WTC11 (cell line): Measurements from ENCODE around the gene MN1. TPM values are rescaled to one million over a fixed set of nuclear protein-coding genes. Genes with fewer than 3 reads are reported as not detected.

Experiments used
- ATAC-seq: fragments of 200-7000 bp; cut with Tn5 transposase; 2 replicates; pipeline ENCODE4 v1.10.0; 2021; ENCODE audit warnings: mild to moderate bottlenecking, moderate library complexity
- CTCF ChIA-PET: fragments of 300-600 bp; sonication (Branson Sonifier 250); formaldehyde crosslinking; loops from one replicate; lab custom pipeline; 2021; ENCODE audit warnings: antibody characterized with exemption; lab: Charles Lee
- POLR2A ChIA-PET: fragments of 350-600 bp; sonication (Branson Sonifier 250); formaldehyde crosslinking; loops from one replicate; lab custom pipeline; 2021; ENCODE audit warnings: antibody characterized with exemption; lab: Charles Lee
- DNase-seq: peaks from one replicate; pipeline ENCODE4 v3.0.0; 2021; ENCODE audit warnings: low spot score
- H3K27ac Mint-ChIP-seq: 2 replicates; pipeline ENCODE4 v1.8.0; 2021; ENCODE audit warnings: mixed read lengths
- H3K27me3 Mint-ChIP-seq: 2 replicates; pipeline ENCODE4 v1.8.0; 2021; ENCODE audit warnings: low read depth, mild to moderate bottlenecking, moderate library complexity, mixed read lengths
- H3K36me3 Mint-ChIP-seq: 2 replicates; pipeline ENCODE4 v1.8.0; 2021; ENCODE audit warnings: mixed read lengths
- H3K4me1 Mint-ChIP-seq: 2 replicates; pipeline ENCODE4 v1.8.0; 2022; ENCODE audit warnings: mixed read lengths
- H3K4me3 Mint-ChIP-seq: 2 replicates; pipeline ENCODE4 v1.8.0; 2021; ENCODE audit warnings: mild to moderate bottlenecking, moderate library complexity, mixed read lengths
- H3K9me3 Mint-ChIP-seq: 2 replicates; pipeline ENCODE4 v1.8.0; 2021; ENCODE audit warnings: mixed read lengths
- ATF2 ChIP-seq: sonication (generic); formaldehyde crosslinking; IDR thresholded peaks from 2 replicates; pipeline ENCODE4 v1.8.1; 2022; ENCODE audit warnings: low read depth, missing genetic modification reagents, borderline replicate concordance
- ERG ChIP-seq: fragments of 250-450 bp; sonication (Bioruptor Pico); IDR thresholded peaks from 2 replicates; pipeline ENCODE4 v1.8.0; 2021; ENCODE audit warnings: mild to moderate bottlenecking
- ETV6 ChIP-seq: sonication (generic); formaldehyde crosslinking; IDR thresholded peaks from 2 replicates; pipeline ENCODE4 v1.8.1; 2022; ENCODE audit warnings: mild to moderate bottlenecking, missing genetic modification reagents
- FOXJ3 ChIP-seq: sonication (generic); formaldehyde crosslinking; IDR thresholded peaks from 2 replicates; pipeline ENCODE4 v1.9.0; 2021; ENCODE audit warnings: missing genetic modification reagents, mild to moderate bottlenecking, borderline replicate concordance
- FOXK1 ChIP-seq: sonication (generic); formaldehyde crosslinking; IDR thresholded peaks from 2 replicates; pipeline ENCODE4 v1.8.0; 2022; ENCODE audit warnings: mild to moderate bottlenecking, moderate library complexity, missing genetic modification reagents
- GABPB1 ChIP-seq: sonication (generic); formaldehyde crosslinking; IDR thresholded peaks from 2 replicates; pipeline ENCODE4 v1.8.1; 2023; ENCODE audit warnings: mild to moderate bottlenecking, missing genetic modification reagents
- JUN ChIP-seq: sonication (generic); formaldehyde crosslinking; IDR thresholded peaks from 2 replicates; pipeline ENCODE4 v1.8.0; 2023; ENCODE audit warnings: mild to moderate bottlenecking, missing genetic modification reagents
- MAX ChIP-seq: sonication (generic); formaldehyde crosslinking; IDR thresholded peaks from 2 replicates; pipeline ENCODE4 v1.8.0; 2022; ENCODE audit warnings: mild to moderate bottlenecking, missing genetic modification reagents
- MXD4 ChIP-seq: fragments of 250-450 bp; sonication (Bioruptor Pico); IDR thresholded peaks from 2 replicates; pipeline ENCODE4 v1.8.0; 2021; ENCODE audit warnings: mild to moderate bottlenecking, moderate library complexity, borderline replicate concordance
- NR2C2 ChIP-seq: sonication (generic); formaldehyde crosslinking; IDR thresholded peaks from 2 replicates; pipeline ENCODE4 v1.8.0; 2022; ENCODE audit warnings: mild to moderate bottlenecking, missing genetic modification reagents
- NR3C1 ChIP-seq: sonication (generic); formaldehyde crosslinking; conservative IDR thresholded peaks from 2 replicates; pipeline ENCODE4 v1.8.1; 2023; ENCODE audit warnings: low read depth, mild to moderate bottlenecking, missing genetic modification reagents
- PRRX2 ChIP-seq: fragments of 250-450 bp; sonication (Bioruptor Pico); IDR thresholded peaks from 2 replicates; pipeline ENCODE4 v1.8.0; 2021; ENCODE audit warnings: mild to moderate bottlenecking
- SMAD4 ChIP-seq: sonication (generic); formaldehyde crosslinking; IDR thresholded peaks from 2 replicates; pipeline ENCODE4 v1.8.0; 2022; ENCODE audit warnings: mild to moderate bottlenecking, missing genetic modification reagents
- SOX15 ChIP-seq: fragments of 250-450 bp; sonication (Bioruptor Pico); IDR thresholded peaks from 2 replicates; pipeline ENCODE4 v1.9.0; 2021; ENCODE audit warnings: mild to moderate bottlenecking
- TEAD1 ChIP-seq: sonication (generic); formaldehyde crosslinking; IDR thresholded peaks from 2 replicates; pipeline ENCODE4 v1.8.0; 2022; ENCODE audit warnings: mild to moderate bottlenecking, missing genetic modification reagents
- TP53 ChIP-seq: sonication (generic); formaldehyde crosslinking; IDR thresholded peaks from 2 replicates; pipeline ENCODE4 v1.8.1; 2023; ENCODE audit warnings: mild to moderate bottlenecking, missing genetic modification reagents
- ZNF263 ChIP-seq: sonication (generic); formaldehyde crosslinking; IDR thresholded peaks from 2 replicates; pipeline ENCODE4 v1.8.1; 2022; ENCODE audit warnings: low read depth, mild to moderate bottlenecking, moderate library complexity, missing genetic modification reagents
- ZNF671 ChIP-seq: fragments of 250-450 bp; sonication (Bioruptor Pico); IDR thresholded peaks from 2 replicates; pipeline ENCODE4 v1.8.0; 2021; ENCODE audit warnings: mild to moderate bottlenecking
- total RNA-seq: library from RNA; stranded (reverse); gene quantifications from 3 replicates; pipeline ENCODE4 v1.2.3, GENCODE V29; 2021
- TF ChIP-seq, protein P1 (sequence below): fragments of 250-450 bp; sonication (Bioruptor Pico); conservative IDR thresholded peaks from 2 replicates; pipeline ENCODE4 v1.9.0; 2021; ENCODE audit warnings: mild to moderate bottlenecking
- TF ChIP-seq, protein P2 (sequence below): sonication (generic); formaldehyde crosslinking; IDR thresholded peaks from 2 replicates; pipeline ENCODE4 v1.8.1; 2023; ENCODE audit warnings: mild to moderate bottlenecking, moderate library complexity, missing genetic modification reagents
- TF ChIP-seq, protein P3 (sequence below): sonication (generic); formaldehyde crosslinking; IDR thresholded peaks from 2 replicates; pipeline ENCODE4 v1.8.1; 2023; ENCODE audit warnings: mild to moderate bottlenecking, missing genetic modification reagents, moderate library complexity
- TF ChIP-seq, protein P4 (sequence below): sonication (generic); formaldehyde crosslinking; IDR thresholded peaks from 2 replicates; pipeline ENCODE4 v1.8.1; 2022; ENCODE audit warnings: mild to moderate bottlenecking, moderate library complexity, missing genetic modification reagents
- TF ChIP-seq, protein P5 (sequence below): sonication (generic); formaldehyde crosslinking; IDR thresholded peaks from 2 replicates; pipeline ENCODE4 v1.8.0; 2023; ENCODE audit warnings: mild to moderate bottlenecking, missing genetic modification reagents
- TF ChIP-seq, protein P6 (sequence below): fragments of 250-450 bp; sonication (Bioruptor Pico); IDR thresholded peaks from 2 replicates; pipeline ENCODE4 v2.1.2; 2022; ENCODE audit warnings: mild to moderate bottlenecking, moderate library complexity

The MN1 gene
- total RNA-seq, 1 experiment from 2014 or later, result 21.3 TPM

- no peak overlapping the region for H3K27ac Mint-ChIP-seq
- CTCF ChIA-PET, result interaction anchor here (0.6 to 2.0 kb wide), 5 partner anchors 9 to 310 kb away, joined by 3 to 5 read pairs (median 4); no protein-coding TSS in a partner anchor
Observed at GRCh38 chr22:27715106-27715505, 86.5 kb downstream of the MN1 start.

GRCh38 chr22:27714068-27714467 lies 87.5 kb downstream of the MN1 start:
- Mint-ChIP-seq H3K4me1 (peaks cover 51% of the 10 kb centered on the region), H3K27me3 (no peaks in the 10 kb centered on the region), H3K4me3 (no peak overlapping the region), H3K9me3 (peaks cover 2% of the 10 kb centered on the region; the same call in 1 of the 2 replicates), H3K27ac (no peak overlapping the region), H3K36me3 (peaks cover 58% of the 10 kb centered on the region)
- no peak for DNase-seq
- CTCF ChIA-PET, result no interaction called here
- POLR2A ChIA-PET, result no interaction called here
- ATAC-seq, result no peak
- no peak for TF ChIP-seq ERG (CRISPR knock-in tag)
- TF ChIP-seq FOXK1 (CRISPR knock-in tag), result no peak
- TF ChIP-seq ETV6 (CRISPR knock-in tag), result no peak
- TF ChIP-seq SOX15 (CRISPR knock-in tag), result no peak
- no peak for TF ChIP-seq JUN (CRISPR knock-in tag)
- TF ChIP-seq, protein P1, sequence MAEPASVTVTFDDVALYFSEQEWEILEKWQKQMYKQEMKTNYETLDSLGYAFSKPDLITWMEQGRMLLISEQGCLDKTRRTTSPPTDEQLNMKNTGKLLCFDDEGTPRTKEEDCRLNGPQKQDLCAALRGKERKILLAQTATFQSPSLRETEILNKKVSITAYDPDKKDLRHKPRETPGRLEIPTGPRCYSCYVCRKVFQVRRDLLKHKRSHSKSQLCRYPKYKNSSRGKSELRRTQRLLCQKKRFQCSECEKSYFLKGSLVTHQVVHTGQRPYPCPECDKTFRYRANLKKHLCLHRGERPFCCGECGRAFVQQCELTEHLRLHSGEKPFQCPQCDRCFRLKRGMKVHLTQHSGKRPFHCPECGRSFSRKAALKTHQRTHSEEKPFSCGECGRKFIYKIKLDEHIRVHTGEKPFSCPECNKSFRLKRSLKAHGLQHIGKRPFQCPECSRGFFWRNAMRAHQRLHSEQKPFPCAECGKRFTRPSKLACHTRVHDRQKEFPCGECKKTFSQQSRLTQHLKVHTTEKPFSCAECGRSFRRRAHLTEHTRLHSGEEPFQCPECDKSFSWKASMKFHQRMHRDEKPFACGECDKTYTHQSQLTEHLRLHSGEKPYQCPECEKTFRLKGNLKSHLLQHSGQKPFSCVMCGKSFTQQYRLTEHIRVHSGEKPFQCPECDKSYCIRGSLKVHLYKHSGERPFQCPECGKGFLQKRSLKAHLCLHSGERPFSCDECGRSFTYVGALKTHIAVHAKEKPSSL (CRISPR knock-in tag), result no peak
- no peak for TF ChIP-seq ZNF671 (CRISPR knock-in tag)
- TF ChIP-seq FOXJ3, result no peak
- TF ChIP-seq, protein P2, sequence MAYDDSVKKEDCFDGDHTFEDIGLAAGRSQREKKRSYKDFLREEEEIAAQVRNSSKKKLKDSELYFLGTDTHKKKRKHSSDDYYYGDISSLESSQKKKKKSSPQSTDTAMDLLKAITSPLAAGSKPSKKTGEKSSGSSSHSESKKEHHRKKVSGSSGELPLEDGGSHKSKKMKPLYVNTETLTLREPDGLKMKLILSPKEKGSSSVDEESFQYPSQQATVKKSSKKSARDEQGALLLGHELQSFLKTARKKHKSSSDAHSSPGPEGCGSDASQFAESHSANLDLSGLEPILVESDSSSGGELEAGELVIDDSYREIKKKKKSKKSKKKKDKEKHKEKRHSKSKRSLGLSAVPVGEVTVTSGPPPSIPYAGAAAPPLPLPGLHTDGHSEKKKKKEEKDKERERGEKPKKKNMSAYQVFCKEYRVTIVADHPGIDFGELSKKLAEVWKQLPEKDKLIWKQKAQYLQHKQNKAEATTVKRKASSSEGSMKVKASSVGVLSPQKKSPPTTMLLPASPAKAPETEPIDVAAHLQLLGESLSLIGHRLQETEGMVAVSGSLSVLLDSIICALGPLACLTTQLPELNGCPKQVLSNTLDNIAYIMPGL (CRISPR knock-in tag), result no peak
- no peak for TF ChIP-seq PRRX2 (CRISPR knock-in tag)
- no peak for TF ChIP-seq ATF2 (CRISPR knock-in tag)
- no peak for TF ChIP-seq MAX (CRISPR knock-in tag)

More at GRCh38 chr22:27715106-27715505, 86.5 kb downstream of the MN1 start:
- H3K4me1 Mint-ChIP-seq, result peaks cover 57% of the 10 kb centered on the region
- DNase-seq (no peak), ATAC-seq (no peak; the same call in 1 of the 2 replicates)
- no peak overlapping the region for H3K4me3 Mint-ChIP-seq
- H3K9me3 Mint-ChIP-seq, result peaks cover 2% of the 10 kb centered on the region; the same call in 1 of the 2 replicates
- no peaks in the 10 kb centered on the region for H3K27me3 Mint-ChIP-seq
- TF ChIP-seq TEAD1 (no peak), TP53 (CRISPR knock-in tag) (no peak), GABPB1 (no peak), NR2C2 (CRISPR knock-in tag) (no peak), ZNF263 (CRISPR knock-in tag) (no peak), SOX15 (CRISPR knock-in tag) (no peak), MXD4 (no peak), NR3C1 (CRISPR knock-in tag) (no peak), SMAD4 (CRISPR knock-in tag) (no peak)
- TF ChIP-seq, protein P3, sequence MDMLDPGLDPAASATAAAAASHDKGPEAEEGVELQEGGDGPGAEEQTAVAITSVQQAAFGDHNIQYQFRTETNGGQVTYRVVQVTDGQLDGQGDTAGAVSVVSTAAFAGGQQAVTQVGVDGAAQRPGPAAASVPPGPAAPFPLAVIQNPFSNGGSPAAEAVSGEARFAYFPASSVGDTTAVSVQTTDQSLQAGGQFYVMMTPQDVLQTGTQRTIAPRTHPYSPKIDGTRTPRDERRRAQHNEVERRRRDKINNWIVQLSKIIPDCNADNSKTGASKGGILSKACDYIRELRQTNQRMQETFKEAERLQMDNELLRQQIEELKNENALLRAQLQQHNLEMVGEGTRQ, result no peak
- TF ChIP-seq, protein P4, sequence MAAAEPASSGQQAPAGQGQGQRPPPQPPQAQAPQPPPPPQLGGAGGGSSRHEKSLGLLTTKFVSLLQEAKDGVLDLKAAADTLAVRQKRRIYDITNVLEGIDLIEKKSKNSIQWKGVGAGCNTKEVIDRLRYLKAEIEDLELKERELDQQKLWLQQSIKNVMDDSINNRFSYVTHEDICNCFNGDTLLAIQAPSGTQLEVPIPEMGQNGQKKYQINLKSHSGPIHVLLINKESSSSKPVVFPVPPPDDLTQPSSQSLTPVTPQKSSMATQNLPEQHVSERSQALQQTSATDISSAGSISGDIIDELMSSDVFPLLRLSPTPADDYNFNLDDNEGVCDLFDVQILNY (CRISPR knock-in tag), result no peak
- TF ChIP-seq, protein P5, sequence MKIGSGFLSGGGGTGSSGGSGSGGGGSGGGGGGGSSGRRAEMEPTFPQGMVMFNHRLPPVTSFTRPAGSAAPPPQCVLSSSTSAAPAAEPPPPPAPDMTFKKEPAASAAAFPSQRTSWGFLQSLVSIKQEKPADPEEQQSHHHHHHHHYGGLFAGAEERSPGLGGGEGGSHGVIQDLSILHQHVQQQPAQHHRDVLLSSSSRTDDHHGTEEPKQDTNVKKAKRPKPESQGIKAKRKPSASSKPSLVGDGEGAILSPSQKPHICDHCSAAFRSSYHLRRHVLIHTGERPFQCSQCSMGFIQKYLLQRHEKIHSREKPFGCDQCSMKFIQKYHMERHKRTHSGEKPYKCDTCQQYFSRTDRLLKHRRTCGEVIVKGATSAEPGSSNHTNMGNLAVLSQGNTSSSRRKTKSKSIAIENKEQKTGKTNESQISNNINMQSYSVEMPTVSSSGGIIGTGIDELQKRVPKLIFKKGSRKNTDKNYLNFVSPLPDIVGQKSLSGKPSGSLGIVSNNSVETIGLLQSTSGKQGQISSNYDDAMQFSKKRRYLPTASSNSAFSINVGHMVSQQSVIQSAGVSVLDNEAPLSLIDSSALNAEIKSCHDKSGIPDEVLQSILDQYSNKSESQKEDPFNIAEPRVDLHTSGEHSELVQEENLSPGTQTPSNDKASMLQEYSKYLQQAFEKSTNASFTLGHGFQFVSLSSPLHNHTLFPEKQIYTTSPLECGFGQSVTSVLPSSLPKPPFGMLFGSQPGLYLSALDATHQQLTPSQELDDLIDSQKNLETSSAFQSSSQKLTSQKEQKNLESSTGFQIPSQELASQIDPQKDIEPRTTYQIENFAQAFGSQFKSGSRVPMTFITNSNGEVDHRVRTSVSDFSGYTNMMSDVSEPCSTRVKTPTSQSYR, result no peak
- TF ChIP-seq, protein P6, sequence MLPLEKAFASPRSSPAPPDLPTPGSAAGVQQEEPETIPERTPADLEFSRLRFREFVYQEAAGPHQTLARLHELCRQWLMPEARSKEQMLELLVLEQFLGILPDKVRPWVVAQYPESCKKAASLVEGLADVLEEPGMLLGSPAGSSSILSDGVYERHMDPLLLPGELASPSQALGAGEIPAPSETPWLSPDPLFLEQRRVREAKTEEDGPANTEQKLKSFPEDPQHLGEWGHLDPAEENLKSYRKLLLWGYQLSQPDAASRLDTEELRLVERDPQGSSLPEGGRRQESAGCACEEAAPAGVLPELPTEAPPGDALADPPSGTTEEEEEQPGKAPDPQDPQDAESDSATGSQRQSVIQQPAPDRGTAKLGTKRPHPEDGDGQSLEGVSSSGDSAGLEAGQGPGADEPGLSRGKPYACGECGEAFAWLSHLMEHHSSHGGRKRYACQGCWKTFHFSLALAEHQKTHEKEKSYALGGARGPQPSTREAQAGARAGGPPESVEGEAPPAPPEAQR (CRISPR knock-in tag), result no peak
- POLR2A ChIA-PET, result no interaction called here
- H3K36me3 Mint-ChIP-seq, result peaks cover 48% of the 10 kb centered on the region
